Fibroblast of lung (primary cell): ENCODE results near the gene BTBD1.

Source experiments
- EZH2 ChIP-seq: IDR thresholded peaks from 2 replicates; pipeline ENCODE4 v1.5.1; 2012; ENCODE audit warnings: low read length, control low read depth, mild to moderate bottlenecking; ENCODE audit errors: missing control alignments
- TF ChIP-seq, protein P1 (sequence below), 2 donors: IDR thresholded peaks in 1 of 2; conservative IDR thresholded peaks in 1 of 2; 1 replicate in 1 of 2; 2 replicates in 1 of 2; pipeline ENCODE4 v1.5.1; 2011 to 2012; ENCODE audit warnings: low read length in 2 of 2, control low read depth in 1 of 2, inconsistent platforms in 1 of 2, low read depth in 1 of 2, mild to moderate bottlenecking in 1 of 2

GRCh38 chr15:82972990-82973389, 94.1 kb downstream of the BTBD1 start:
- TF ChIP-seq, protein P1, sequence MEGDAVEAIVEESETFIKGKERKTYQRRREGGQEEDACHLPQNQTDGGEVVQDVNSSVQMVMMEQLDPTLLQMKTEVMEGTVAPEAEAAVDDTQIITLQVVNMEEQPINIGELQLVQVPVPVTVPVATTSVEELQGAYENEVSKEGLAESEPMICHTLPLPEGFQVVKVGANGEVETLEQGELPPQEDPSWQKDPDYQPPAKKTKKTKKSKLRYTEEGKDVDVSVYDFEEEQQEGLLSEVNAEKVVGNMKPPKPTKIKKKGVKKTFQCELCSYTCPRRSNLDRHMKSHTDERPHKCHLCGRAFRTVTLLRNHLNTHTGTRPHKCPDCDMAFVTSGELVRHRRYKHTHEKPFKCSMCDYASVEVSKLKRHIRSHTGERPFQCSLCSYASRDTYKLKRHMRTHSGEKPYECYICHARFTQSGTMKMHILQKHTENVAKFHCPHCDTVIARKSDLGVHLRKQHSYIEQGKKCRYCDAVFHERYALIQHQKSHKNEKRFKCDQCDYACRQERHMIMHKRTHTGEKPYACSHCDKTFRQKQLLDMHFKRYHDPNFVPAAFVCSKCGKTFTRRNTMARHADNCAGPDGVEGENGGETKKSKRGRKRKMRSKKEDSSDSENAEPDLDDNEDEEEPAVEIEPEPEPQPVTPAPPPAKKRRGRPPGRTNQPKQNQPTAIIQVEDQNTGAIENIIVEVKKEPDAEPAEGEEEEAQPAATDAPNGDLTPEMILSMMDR (conservative IDR thresholded peaks at IDR 0.05 in 1 of 2, IDR thresholded peaks at IDR 0.05 in 1 of 2; ENCODE audit: low read depth in 1 of 2, low read length in 2 of 2): no peak
- no peak for TF ChIP-seq EZH2
